GM12891 (cell line): ENCODE results near the gene FBXO24.

Source experiments
- POLR2A ChIP-seq: IDR thresholded peaks from 2 replicates; pipeline ENCODE4 v1.6.1; 2011; ENCODE audit warnings: low read depth, low read length, control low read depth
- POLR2AphosphoS5 ChIP-seq: IDR thresholded peaks from 2 replicates; pipeline ENCODE4 v1.6.1; 2011; ENCODE audit warnings: low read depth, low read length, control low read depth
- SPI1 ChIP-seq: IDR thresholded peaks from 2 replicates; pipeline ENCODE4 v1.6.1; 2011; ENCODE audit warnings: low read depth, low read length, control low read depth

DNA sequence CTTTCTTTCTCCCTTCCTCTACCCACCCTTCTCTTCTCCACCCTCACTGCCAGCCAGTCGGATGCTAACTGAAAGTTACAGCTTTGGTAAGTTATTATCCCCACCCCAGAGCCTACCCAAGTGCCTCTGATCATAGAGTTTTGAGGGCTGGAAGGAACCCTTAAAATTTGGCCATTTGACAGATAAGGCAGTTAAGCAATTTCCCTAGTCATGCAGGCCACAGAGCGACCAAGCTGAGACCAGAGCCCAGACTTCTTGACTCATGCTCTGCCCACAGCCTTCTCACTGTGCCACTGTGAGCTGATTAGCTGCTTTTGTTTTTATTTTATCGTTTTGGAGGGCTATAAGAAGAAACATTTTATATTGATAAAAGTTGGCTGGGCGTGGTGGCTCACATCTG, 29.6 kb upstream of the FBXO24 start:
- TF ChIP-seq POLR2AphosphoS5 (no peak), POLR2A (no peak), SPI1 (no peak)
